Measurements from ENCODE around the gene KLRF1. TPM values are rescaled to one million over a fixed set of nuclear protein-coding genes. Genes with fewer than 3 reads are reported as not detected.
"Not testable (repeated sequence)": the region's sequence is repeated elsewhere in the genome, so short reads cannot be mapped to it uniquely, and the experiment has no call there.

KLRF1 gene
- polyA plus RNA-seq, 4 donors, result 0.65 to 1.2 (median 0.82) TPM

DNA sequence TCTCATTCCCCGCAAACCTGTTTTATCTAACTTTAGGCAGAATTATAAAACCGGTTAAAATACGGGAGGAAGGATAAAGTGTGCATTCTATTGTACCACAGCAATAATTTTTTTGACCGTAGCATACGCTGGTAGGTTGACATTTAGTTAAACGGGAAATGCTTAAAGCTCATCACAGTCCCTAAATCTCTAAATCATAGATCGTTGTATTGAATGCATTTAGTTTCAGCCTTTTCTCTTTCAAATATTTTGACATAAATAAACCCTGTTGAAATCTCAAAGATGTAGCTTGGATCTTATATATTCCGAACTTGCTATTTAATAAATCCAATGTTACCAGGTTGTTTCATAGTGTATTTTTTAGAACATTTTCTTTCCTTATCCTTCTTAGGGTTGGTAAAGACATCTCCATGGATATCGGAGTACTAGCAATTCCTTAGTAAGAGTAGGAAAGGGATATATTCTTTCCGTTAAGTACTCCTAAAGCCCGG is 41.1 kb downstream of the KLRF1 start:
- DNase-seq (ENCODE audit: low read depth in 4 of 4, low spot score in 3 of 4), result no peak

DNA sequence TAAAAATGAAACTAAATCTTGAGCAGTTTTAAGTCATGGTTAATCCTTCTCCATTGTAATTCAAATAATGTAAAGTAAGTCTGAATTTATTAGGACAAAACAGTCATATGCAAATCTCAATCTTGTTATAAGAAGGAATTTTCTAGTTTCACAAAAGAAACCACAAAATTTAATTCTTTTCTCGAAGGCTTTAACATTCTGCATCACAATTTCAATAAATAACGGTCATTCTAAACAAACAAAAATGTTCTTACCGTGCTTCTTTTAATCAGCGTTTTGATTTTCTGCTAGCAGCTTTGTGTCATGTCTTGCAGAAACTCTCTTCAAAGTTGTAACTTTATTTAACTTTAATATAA is 41.6 kb downstream of the KLRF1 start:
- DNase-seq (ENCODE audit: low read depth in 4 of 4, low spot score in 3 of 4), result no peak

DNA sequence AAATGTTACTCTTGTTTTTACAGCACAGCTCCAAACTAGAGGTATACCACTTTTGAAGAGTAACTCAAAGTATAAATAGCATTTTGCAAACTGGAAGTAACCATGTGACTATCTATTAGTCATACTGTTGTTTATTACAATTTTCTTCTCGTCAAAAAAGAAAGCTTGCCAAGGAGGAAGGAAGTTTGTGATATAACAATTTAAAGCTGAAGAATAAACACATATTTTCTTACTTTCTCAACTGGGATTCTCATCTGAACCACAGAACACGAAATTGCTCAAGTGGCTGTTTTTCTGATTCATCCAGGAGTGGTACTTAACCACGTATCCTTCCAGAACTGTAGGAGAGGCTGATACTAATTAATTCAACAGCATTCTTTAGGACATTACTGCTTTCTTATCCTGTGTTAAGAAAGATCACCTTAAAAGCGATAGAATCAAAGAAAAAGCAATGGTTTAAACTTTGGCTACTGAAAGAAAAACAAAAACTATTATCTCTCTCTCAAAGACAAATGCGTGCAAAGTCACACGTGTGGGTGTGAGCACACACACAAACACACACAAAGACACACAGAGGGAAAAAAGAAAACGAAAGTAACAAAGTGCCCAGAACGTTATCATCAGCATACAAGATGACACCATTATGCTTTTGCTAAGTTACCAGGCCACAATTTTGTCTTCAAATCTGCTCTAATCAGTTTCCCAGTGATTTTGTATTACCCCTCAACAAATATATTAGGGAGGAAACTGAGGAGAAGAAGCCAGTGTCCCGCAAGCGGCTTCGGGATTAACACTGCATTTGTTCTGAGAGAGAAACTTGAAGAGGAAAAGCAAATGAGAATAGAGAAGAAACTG is 42.3 kb downstream of the KLRF1 start, which contains the start of gene CLEC2B:
TSS of gene CLEC2B (minus strand) at position 48 of the 855 bp plus-strand sequence.
- DNase-seq (ENCODE audit: low read depth in 4 of 4, low spot score in 3 of 4), result peak in 2 of 4 donors; percentile 3 to 5

DNA sequence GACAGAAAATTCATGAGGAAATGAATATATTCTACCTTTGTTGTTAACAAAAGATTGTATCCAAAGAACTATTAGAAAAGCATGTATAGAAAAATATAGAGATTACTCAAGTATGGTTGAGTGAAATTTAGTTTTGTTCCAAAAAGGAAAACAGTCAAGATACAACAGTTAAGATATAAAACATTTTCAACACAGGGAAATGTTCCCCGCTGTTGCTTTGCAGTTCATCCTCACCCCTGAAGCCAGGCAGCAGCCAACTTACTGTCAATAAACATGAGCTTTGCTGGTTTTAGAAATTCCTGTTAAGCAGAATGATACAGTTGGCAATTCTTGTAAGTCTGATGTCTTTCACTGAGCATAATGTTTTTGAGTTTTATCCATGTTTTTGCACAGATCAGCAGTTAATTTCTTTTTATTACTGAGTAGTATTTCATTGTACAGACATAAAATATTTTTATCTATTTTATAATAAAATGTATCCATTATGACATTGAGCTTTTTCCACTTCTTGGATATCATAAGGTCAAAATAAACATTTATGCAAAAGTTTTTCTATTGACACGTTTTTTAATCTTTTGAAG is 43.1 kb downstream of the KLRF1 start:
- no peak for DNase-seq (ENCODE audit: low read depth in 4 of 4, low spot score in 3 of 4)

DNA sequence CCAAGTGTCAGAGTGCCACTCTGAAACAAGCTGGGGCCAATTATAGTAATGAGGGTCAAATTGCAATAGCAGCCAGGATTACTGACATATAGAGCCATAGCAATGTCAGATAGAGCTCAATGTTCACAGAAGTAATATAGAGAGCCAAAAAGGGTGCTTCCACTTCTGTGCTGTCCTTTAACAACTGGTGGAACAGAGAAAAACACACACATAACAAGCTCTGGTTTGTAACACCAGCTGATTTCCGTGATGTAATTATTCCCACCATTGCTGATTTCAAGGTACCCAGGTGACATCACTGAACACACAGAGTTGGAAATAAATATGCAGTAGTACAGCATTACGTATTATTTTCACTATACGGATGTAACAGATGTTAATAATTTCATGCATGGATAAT is 44.9 kb downstream of the KLRF1 start:
- no peak for DNase-seq (ENCODE audit: low read depth in 4 of 4, low spot score in 3 of 4)

DNA sequence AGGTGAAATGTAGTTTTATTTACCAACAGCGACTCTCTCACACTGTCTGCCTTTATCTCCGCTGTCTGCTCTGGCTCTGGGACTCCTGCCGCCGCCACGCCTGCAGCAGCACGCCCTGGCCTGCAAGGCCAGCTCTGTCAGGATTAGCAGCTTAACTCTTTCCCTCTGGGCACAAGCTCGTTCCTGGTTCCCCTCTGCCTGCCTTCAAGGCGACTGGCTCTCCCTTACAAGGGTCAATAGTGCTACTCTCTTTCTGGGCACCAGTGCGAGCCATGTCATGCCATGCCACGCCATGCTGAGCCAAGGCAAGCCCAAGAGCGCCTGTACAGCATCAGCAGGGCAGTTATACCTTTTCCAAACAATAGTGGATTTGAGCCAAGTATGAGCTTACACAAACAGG is 45.5 kb downstream of the KLRF1 start:
- no peak for DNase-seq (ENCODE audit: low read depth in 4 of 4, low spot score in 3 of 4)

DNA sequence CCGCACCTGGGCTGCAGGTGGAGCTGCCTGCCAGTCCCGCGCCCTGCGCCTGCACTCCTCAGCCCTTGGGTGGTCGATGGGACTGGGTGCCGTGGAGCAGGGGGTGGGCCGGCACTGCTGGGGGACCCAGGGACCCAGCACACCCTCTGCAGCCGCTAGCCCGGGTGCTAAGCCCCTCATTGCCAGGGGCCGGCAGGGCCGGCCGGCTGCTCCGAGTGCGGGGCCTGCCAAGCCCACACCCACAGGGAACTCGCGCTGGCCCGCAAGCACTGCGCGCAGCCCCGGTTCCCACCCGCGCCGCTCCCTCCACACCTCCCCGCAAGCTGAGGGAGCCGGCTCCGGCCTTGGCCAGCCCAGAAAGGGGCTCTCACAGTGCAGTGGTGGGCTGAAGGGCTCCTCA is 48.8 kb downstream of the KLRF1 start:
- DNase-seq (ENCODE audit: low read depth in 4 of 4, low spot score in 3 of 4), result not testable (repeated sequence)

DNA sequence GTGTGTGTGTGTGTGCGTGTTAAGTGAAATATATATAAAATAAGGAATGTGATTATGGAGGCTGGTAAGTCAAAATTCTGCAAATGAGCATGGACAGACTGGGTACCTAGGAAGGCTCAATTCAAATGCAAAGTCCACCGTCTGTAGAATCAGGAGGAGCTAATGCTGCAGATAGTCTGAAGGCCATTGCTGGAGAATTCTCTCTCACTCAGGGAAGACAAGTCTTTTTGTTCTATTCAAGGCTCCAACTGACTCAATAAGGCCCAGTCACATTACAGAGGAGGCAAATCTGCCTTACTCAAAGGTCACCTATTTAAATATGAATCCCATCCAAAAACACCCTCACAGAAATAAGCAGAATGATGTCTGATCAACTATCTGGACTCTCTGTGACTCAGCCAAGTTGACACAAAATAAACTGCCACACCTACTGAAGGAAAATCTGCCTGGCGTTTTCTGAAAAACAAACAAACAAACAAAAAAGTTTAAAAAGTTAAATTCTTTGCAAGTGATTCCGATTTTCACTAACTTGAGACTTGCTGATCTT is 53.3 kb downstream of the KLRF1 start:
- no peak for DNase-seq (ENCODE audit: low read depth in 4 of 4, low spot score in 3 of 4)

DNA sequence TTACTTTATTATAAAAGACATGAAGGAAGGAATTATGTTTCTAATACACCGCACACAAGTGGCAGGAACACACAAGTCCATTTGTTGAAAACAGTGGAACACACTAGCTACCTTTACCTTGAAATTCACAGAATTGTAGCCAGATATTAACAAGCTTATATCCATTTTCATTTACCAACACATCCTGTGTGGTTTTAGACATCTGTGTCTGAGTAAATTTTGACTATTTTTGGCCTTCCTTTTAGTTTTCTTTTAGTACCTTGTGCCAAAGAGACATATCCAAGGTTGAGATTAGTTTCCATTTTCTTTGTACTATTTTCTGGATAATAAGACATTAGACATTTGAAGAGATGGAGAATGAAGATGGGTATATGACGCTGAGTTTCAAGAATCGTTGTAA is 54.0 kb downstream of the KLRF1 start, which contains the start of gene KLRF2:
TSS of gene KLRF2 (plus strand) at position 244 of the 400 bp plus-strand sequence. CDS start at position 351, 107 bp downstream.
- no peak for DNase-seq (ENCODE audit: low read depth in 4 of 4, low spot score in 3 of 4)

DNA sequence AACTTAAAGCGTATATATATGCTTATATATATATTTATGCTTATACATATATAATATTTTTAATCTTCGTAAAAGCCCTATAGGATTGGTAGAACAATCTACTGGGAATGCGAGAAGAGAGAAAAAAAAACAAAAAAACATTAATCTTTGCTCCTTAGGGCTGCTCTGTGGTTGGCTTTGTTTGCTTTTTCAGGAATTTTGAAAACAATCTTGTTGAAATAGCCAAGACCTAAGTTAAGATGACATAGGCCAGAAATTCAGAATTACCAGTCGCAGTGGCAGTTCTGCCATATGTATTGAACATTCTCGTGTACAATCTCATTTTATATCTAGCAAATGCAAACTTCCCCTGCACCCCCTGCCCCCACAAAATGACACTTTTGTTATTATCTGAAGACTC is 54.7 kb downstream of the KLRF1 start:
- no peak for DNase-seq (ENCODE audit: low read depth in 4 of 4, low spot score in 3 of 4)

DNA sequence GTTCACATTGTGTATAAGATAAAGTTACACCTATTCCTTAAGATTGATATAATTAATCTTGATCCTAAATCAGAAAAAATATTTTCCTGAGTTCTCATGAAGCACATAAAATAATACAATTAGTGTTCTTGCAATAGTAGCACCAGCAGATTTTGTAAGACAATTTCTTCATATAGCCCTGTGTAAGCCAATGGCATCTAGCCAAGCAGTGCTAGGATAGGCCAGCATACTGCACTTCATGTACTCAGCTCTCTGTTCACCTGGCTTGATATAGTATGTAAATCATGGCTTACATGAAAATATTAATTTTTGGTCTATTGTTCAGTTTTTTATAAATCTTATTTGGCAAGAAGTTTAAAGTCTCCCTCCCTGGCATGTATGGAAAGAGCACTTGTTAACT is 55.9 kb downstream of the KLRF1 start:
- DNase-seq (ENCODE audit: low read depth in 4 of 4, low spot score in 3 of 4), result no peak

DNA sequence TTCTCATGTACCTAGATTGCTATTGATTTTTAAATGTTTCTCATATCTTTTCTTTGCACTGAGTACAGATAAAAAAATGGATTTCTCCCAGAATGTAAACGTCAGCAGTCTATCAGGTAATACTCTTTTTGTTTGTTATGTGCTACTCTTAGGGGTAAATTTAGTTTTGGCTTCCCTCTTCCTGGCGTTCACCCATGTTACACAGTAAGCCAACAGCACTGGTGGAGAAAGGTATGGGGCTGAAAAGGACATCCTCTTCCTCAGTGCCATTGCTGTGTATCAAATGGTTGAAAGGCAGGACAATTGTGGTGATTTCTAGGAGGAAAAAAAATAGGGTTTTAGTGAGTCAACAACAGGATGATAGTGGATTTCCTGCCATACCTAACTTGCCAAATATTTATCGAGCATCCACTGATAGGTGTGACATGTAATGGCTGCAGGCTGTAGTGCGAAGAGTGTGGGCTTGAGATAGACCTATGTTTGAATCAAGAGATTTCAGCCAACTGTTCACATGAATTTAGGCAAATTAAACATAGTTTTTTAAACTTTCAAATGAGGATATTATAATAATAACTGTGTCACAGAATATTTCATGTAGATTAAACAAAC is 61.5 kb downstream of the KLRF1 start:
- no peak for DNase-seq (ENCODE audit: low read depth in 4 of 4, low spot score in 3 of 4)

Other genes with a start within 250 kb of the KLRF1 start
- 1 to 10 TPM; 5.3 to 6.8 (median 6.0) TPM for gene KLRB1, start 219.6 kb upstream of the KLRF1 start, polyA plus RNA-seq (ENCODE audit: insufficient read length in 4 of 4)
- 10 to 100 TPM; 10.9 to 21.3 (median 13.9) TPM for gene CLEC2D, start 157.8 kb upstream of the KLRF1 start, polyA plus RNA-seq (ENCODE audit: insufficient read length in 4 of 4)
- gene CLECL1, start 94.4 kb upstream of the KLRF1 start, polyA plus RNA-seq (ENCODE audit: insufficient read length in 4 of 4), result under 1 TPM in 2 of 4 donors, not detected in 2; 0.09 to 0.32 TPM
- 1 to 10 TPM; 1.2 to 3.0 (median 2.0) TPM for gene CD69, start 66.6 kb upstream of the KLRF1 start, polyA plus RNA-seq (ENCODE audit: insufficient read length in 4 of 4)
- gene CLEC2B, start 41.9 kb downstream of the KLRF1 start, polyA plus RNA-seq (ENCODE audit: insufficient read length in 4 of 4), result 1 to 10 TPM; 1.9 to 4.3 (median 3.3) TPM
- gene KLRF2, start 54.0 kb downstream of the KLRF1 start, polyA plus RNA-seq (ENCODE audit: insufficient read length in 4 of 4), result not detected
- not detected for gene CLEC2A, start 104.9 kb downstream of the KLRF1 start, polyA plus RNA-seq (ENCODE audit: insufficient read length in 4 of 4)
- 1 to 10 TPM in 2 of 4 donors, under 1 TPM in 2; 0.74 to 1.5 (median 1.1) TPM for gene CLEC12A, start 143.9 kb downstream of the KLRF1 start, polyA plus RNA-seq (ENCODE audit: insufficient read length in 4 of 4)
- gene CLEC1B, start 171.6 kb downstream of the KLRF1 start, polyA plus RNA-seq (ENCODE audit: insufficient read length in 4 of 4), result 1 to 10 TPM in 2 of 4 donors, under 1 TPM in 2; 0.60 to 3.3 (median 0.98) TPM
- gene CLEC12B, start 183.1 kb downstream of the KLRF1 start, polyA plus RNA-seq (ENCODE audit: insufficient read length in 4 of 4), result under 1 TPM in 2 of 4 donors, not detected in 2; 0.05 to 0.08 TPM
- under 1 TPM; 0.19 to 0.53 (median 0.33) TPM for gene CLEC9A, start 203.2 kb downstream of the KLRF1 start, polyA plus RNA-seq (ENCODE audit: insufficient read length in 4 of 4)